HepG2 (cell line): Measurements from ENCODE around the gene HOXA5. TPM values are rescaled to one million over a fixed set of nuclear protein-coding genes. Genes with fewer than 3 reads are reported as not detected.

Experiments
- ATAC-seq: fragments of 200-7000 bp; cut with Tn5 transposase; 3 replicates; pipeline ENCODE4 v1.9.1; 2020; ENCODE audit warnings: mild to moderate bottlenecking, moderate library complexity
- BruUV-seq: library from RNA; stranded (reverse); fragments of 400-500 nt; replicated peaks from 2 replicates; lab custom pipeline; 2021; lab: Mats Ljungman, UMichigan
- CTCF ChIA-PET: fragments of 300-600 bp; formaldehyde crosslinking; extraction: SDS; loops from one replicate; lab custom pipeline; 2021; ENCODE audit warnings: low total read pairs, inconsistent platforms, low intra/inter-chr PET ratio; lab: Yijun Ruan, JAX
- POLR2A ChIA-PET: fragments of 350-600 bp; sonication (Branson Sonifier 250); formaldehyde crosslinking; loops from one replicate; lab custom pipeline; 2020; ENCODE audit warnings: antibody characterized with exemption, inconsistent platforms; lab: Yijun Ruan, JAX
- DNase-seq: peaks from one replicate; pipeline ENCODE4 v3.0.0-alpha.2; 2015; ENCODE audit warnings: low spot score
- FAIRE-seq: peaks from 3 replicates; lab custom pipeline; 2011; peaks lifted over from hg19 to GRCh38; lab: Jason Lieb, UNC
- H2AFZ ChIP-seq: one replicate; pipeline ENCODE4 v1.6.1; 2011; ENCODE audit warnings: low read length, inconsistent platforms
- H3K27ac ChIP-seq: fragments of 300-600 bp; 3 replicates; pipeline ENCODE4 v1.8.0; 2011; ENCODE audit warnings: mixed run types, mild to moderate bottlenecking, mixed read lengths, low read length, inconsistent platforms; ENCODE audit not compliant: insufficient read depth; ENCODE audit errors: extremely low read length
- H3K27me3 ChIP-seq, 2 experiments: fragments of 200-600 bp in 1 of 2; 2 replicates in 1 of 2; 3 replicates in 1 of 2; pipeline versions ENCODE4 v1.6.0 to v1.8.0; 2011; ENCODE audit warnings: low read length in 2 of 2, mild to moderate bottlenecking in 2 of 2, moderate library complexity in 2 of 2, inconsistent platforms in 1 of 2; ENCODE audit not compliant: insufficient read depth in 2 of 2, control insufficient read depth in 1 of 2
- H3K36me3 ChIP-seq, 2 experiments: fragments of 200-600 bp in 1 of 2; replicated peaks in 1 of 2; 2 replicates in 1 of 2; 3 replicates in 1 of 2; pipeline versions ENCODE4 v1.5.1 to v1.8.0; 2011; ENCODE audit warnings: low read length in 2 of 2, inconsistent platforms in 1 of 2; ENCODE audit not compliant: insufficient read depth in 2 of 2, control insufficient read depth in 1 of 2
- H3K4me1 ChIP-seq: 2 replicates; pipeline ENCODE4 v1.5.1; 2012; ENCODE audit warnings: low read length, inconsistent platforms; ENCODE audit not compliant: insufficient read depth
- H3K4me2 ChIP-seq: 2 replicates; pipeline ENCODE4 v1.6.0; 2011; ENCODE audit warnings: low read depth, low read length, inconsistent platforms
- H3K4me3 ChIP-seq, 3 experiments: fragments of 200-600 bp in 1 of 3; sonication (generic), shearing (Covaris generic) in 1 of 3; replicated peaks in 1 of 3; 2 replicates each; pipeline ENCODE4 v1.5.1; 2011 to 2016; ENCODE audit warnings: low read length in 3 of 3, inconsistent platforms in 2 of 3, low read depth in 2 of 3, mild to moderate bottlenecking in 2 of 3, control low read depth in 1 of 3, mixed read lengths in 1 of 3; ENCODE audit not compliant: insufficient read depth in 1 of 3
- H3K79me2 ChIP-seq: one replicate; pipeline ENCODE4 v1.6.1; 2011; ENCODE audit warnings: low read length, inconsistent platforms; ENCODE audit not compliant: insufficient read depth
- H3K9ac ChIP-seq: 2 replicates; pipeline ENCODE4 v1.6.0; 2011; ENCODE audit warnings: mild to moderate bottlenecking, low read depth, low read length, inconsistent platforms; ENCODE audit not compliant: insufficient read depth
- H3K9me3 ChIP-seq: 2 replicates; pipeline ENCODE4 v1.5.1; 2012; ENCODE audit warnings: mild to moderate bottlenecking, low read length
- H4K20me1 ChIP-seq: 2 replicates; pipeline ENCODE4 v1.6.0; 2011; ENCODE audit warnings: inconsistent platforms, mild to moderate bottlenecking, low read length, moderate library complexity; ENCODE audit not compliant: insufficient read depth
- BHLHE40 ChIP-seq: IDR thresholded peaks from 2 replicates; pipeline ENCODE4 v1.6.1; 2011; ENCODE audit warnings: low read length, improper control_type of control experiment
- EZH2 ChIP-seq: conservative IDR thresholded peaks from 2 replicates; pipeline ENCODE4 v1.6.1; 2012; ENCODE audit warnings: mild to moderate bottlenecking, low read depth, low read length, moderate library complexity
- FLYWCH1 ChIP-seq: sonication (generic); formaldehyde crosslinking; IDR thresholded peaks from 2 replicates; pipeline ENCODE4 v1.8.1; 2023; ENCODE audit warnings: mild to moderate bottlenecking, missing genetic modification reagents
- FOXA1 ChIP-seq, 2 experiments: fragments of 450-650 bp in 1 of 2; sonication (generic) in 1 of 2; formaldehyde crosslinking in 1 of 2; IDR thresholded peaks; 2 replicates each; pipeline versions ENCODE4 v1.4.0 to v1.6.1; 2016 to 2020; ENCODE audit warnings: missing genetic modification reagents in 1 of 2
- HMGA1 ChIP-seq: sonication (generic); formaldehyde crosslinking; conservative IDR thresholded peaks from 2 replicates; pipeline ENCODE4 v1.4.0; 2020; ENCODE audit warnings: missing genetic modification reagents
- HOXA3 ChIP-seq: sonication (generic); formaldehyde crosslinking; IDR thresholded peaks from 2 replicates; pipeline ENCODE4 v1.5.0; 2020; ENCODE audit warnings: missing genetic modification reagents
- IRF9 ChIP-seq: sonication (generic); formaldehyde crosslinking; IDR thresholded peaks from 2 replicates; pipeline ENCODE4 v1.8.0; 2022; ENCODE audit warnings: missing genetic modification reagents, mild to moderate bottlenecking, borderline replicate concordance
- KDM1A ChIP-seq: IDR thresholded peaks from 2 replicates; pipeline ENCODE4 v1.6.1; 2016; ENCODE audit warnings: missing compliant biosample characterization
- POGK ChIP-seq: sonication (generic); formaldehyde crosslinking; conservative IDR thresholded peaks from 2 replicates; pipeline ENCODE4 v1.8.0; 2022; ENCODE audit warnings: mild to moderate bottlenecking, moderate library complexity, missing genetic modification reagents
- RARG ChIP-seq: sonication (generic); formaldehyde crosslinking; IDR thresholded peaks from 2 replicates; pipeline ENCODE4 v1.4.0; 2020; ENCODE audit warnings: low read depth, mild to moderate bottlenecking, missing genetic modification reagents
- TFDP1 ChIP-seq: IDR thresholded peaks from 2 replicates; pipeline ENCODE4 v1.6.1; 2016; ENCODE audit warnings: missing compliant biosample characterization, missing genetic modification reagents, borderline replicate concordance
- TGIF2 ChIP-seq: IDR thresholded peaks from 2 replicates; pipeline ENCODE4 v1.6.1; 2016; ENCODE audit warnings: control low read depth, missing compliant biosample characterization
- XRCC5 ChIP-seq: fragments of 200-400 bp; formaldehyde crosslinking; optimal IDR thresholded peaks from 2 replicates; pipeline ENCODE3; 2017; ENCODE audit warnings: mild to moderate bottlenecking, low read length
- ZNF143 ChIP-seq: sonication (generic); formaldehyde crosslinking; IDR thresholded peaks from 2 replicates; pipeline ENCODE4 v1.4.0; 2020; ENCODE audit warnings: missing genetic modification reagents
- ZNF382 ChIP-seq: sonication (generic); formaldehyde crosslinking; IDR thresholded peaks from 2 replicates; pipeline ENCODE4 v1.5.0; 2020; ENCODE audit warnings: missing genetic modification reagents, mild to moderate bottlenecking, borderline replicate concordance
- ZNF543 ChIP-seq: sonication (generic); formaldehyde crosslinking; IDR thresholded peaks from 2 replicates; pipeline ENCODE4 v1.4.0; 2020; ENCODE audit warnings: mild to moderate bottlenecking, missing genetic modification reagents
- WGBS: methylation state at CpG from one replicate; pipeline ENCODE4 v1.1.6; 2017; ENCODE audit warnings: low lambda C conversion rate; 5-methylcytosine and 5-hydroxymethylcytosine counted together
- in situ Hi-C: cut with HindIII; loops from 2 replicates; pipeline ENCODE4 v1.10.0; 2017; ENCODE audit warnings: low pct_unique_long_range_greater_than_20kb; ENCODE audit not compliant: extremely low pct_ligation_motif_present
- intact Hi-C: fragments of 100-400 bp; cut with micrococcal nuclease; formaldehyde crosslinking; loops from one replicate; pipeline ENCODE4 v1.10.0; 2022; ENCODE audit not compliant: unreplicated experiment
- polyA plus RNA-seq, 8 experiments: library from polyadenylated mRNA; depleted of rRNA in 3 of 8; stranded (reverse) in 7 of 8; unstranded in 1 of 8; fragments of >200 nt; fragmentation: Illumina TruSeq in 4 of 8; extraction: Trizol in 4 of 8; gene quantifications; 2 replicates each; pipeline versions ENCODE4 v1.2.1 to v1.2.3, GENCODE V29; 2011 to 2016; ENCODE audit warnings: low read depth in 4 of 8, missing spikeins in 1 of 8, mixed read lengths in 1 of 8; ENCODE audit not compliant: insufficient read depth in 1 of 8
- total RNA-seq, 5 experiments: library from RNA; depleted of rRNA; stranded (reverse); fragments of >200 nt; fragmentation: Illumina TruSeq; extraction: Trizol; gene quantifications; 2 replicates each; pipeline ENCODE4 v1.2.3, GENCODE V29; 2016; ENCODE audit warnings: low read depth in 1 of 5
- TF ChIP-seq, protein P1 (sequence below): sonication (generic); formaldehyde crosslinking; IDR thresholded peaks from 2 replicates; pipeline ENCODE4 v1.8.0; 2022; ENCODE audit warnings: low read depth, missing genetic modification reagents
- TF ChIP-seq, protein P2 (sequence below): sonication (generic); formaldehyde crosslinking; IDR thresholded peaks from 2 replicates; pipeline ENCODE4 v1.8.1; 2023; ENCODE audit warnings: mild to moderate bottlenecking, moderate library complexity, missing genetic modification reagents

Gene HOXA5
- total and polyA plus RNA-seq, 2 of the 13 experiments (the other 11 are each of a cell fraction or from before 2014, with no cell fraction given), result 3.2 to 3.6 TPM

DNA sequence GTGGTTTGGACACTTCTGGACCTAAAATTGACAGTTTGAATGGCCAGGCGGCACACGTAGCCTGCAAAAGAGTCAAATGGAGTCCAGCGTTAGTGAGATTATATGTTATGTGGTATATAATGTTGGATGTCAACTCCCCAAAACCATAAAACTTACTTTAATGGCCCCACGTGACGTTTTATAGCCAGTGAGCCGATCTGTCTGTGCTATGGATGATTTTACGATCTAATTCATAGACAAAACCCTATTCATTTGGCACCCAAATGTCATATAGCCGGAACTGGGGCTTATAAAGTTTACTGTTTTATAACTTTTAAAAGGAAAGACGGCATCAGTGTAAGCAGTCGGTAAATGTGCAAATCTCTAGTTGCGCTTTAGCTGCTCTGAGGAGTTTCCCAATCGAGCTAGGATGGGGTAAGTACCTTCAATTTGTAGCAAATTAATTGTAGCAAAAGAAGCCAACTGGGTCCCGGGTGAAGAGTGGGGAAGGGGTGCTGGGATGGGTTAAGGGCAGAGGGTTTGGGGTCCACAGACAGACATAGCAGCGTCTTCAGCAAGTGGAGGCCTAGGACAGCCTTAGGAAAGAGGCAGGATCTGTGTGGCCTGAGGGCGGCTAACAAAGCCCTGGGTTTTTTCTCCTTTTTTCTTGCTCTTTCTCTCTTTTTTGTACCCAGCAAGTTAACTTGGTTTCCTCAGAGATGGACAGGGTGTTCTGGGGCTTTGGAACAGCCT, 3.2 kb downstream of the HOXA5 start:
- Histone ChIP-seq H3K4me1 (peaks cover 27% of the 10 kb centered on the region), H3K9me3 (no peaks in the 10 kb centered on the region), H3K27ac (no peak overlapping the region), H2AFZ (no peak overlapping the region), H3K27me3 (no peaks in the 10 kb centered on the region), H3K36me3 (no peaks in the 10 kb centered on the region; a peak in 2 of 5 replicates), H3K4me2 (no peak overlapping the region)
- FAIRE-seq, result no peak
- in situ Hi-C loops, result no loop called here
- 96% methylated on average over 15 of the region's 15 CpGs for WGBS
- no peak for TF ChIP-seq EZH2
- no peak for TF ChIP-seq RARG (CRISPR knock-in tag)
- TF ChIP-seq XRCC5, result no peak
- TF ChIP-seq ZNF382 (CRISPR knock-in tag), result no peak
- TF ChIP-seq KDM1A (CRISPR knock-in tag), result no peak
- no peak for TF ChIP-seq HOXA3 (CRISPR knock-in tag)
- TF ChIP-seq POGK (CRISPR knock-in tag), result no peak
- TF ChIP-seq TGIF2 (CRISPR knock-in tag), result no peak
- no peak for TF ChIP-seq ZNF543
- TF ChIP-seq ZNF143 (CRISPR knock-in tag), result no peak
- no peak for TF ChIP-seq FLYWCH1 (CRISPR knock-in tag)
- no peak for TF ChIP-seq FOXA1 (IDR thresholded peaks at IDR 0.05)
- no peak for TF ChIP-seq FOXA1 (CRISPR knock-in tag; IDR thresholded peaks at IDR 0.05)
- TF ChIP-seq HMGA1, result no peak
- no peak for TF ChIP-seq IRF9 (CRISPR knock-in tag)
- TF ChIP-seq, protein P1, sequence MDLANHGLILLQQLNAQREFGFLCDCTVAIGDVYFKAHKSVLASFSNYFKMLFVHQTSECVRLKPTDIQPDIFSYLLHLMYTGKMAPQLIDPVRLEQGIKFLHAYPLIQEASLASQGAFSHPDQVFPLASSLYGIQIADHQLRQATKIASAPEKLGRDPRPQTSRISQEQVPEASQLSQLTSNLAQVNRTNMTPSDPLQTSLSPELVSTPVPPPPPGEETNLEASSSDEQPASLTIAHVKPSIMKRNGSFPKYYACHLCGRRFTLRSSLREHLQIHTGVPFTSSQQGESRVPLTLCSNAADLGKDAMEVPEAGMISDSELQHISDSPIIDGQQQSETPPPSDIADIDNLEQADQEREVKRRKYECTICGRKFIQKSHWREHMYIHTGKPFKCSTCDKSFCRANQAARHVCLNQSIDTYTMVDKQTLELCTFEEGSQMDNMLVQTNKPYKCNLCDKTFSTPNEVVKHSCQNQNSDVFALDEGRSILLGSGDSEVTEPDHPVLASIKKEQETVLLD (CRISPR knock-in tag), result no peak
- TF ChIP-seq, protein P2, sequence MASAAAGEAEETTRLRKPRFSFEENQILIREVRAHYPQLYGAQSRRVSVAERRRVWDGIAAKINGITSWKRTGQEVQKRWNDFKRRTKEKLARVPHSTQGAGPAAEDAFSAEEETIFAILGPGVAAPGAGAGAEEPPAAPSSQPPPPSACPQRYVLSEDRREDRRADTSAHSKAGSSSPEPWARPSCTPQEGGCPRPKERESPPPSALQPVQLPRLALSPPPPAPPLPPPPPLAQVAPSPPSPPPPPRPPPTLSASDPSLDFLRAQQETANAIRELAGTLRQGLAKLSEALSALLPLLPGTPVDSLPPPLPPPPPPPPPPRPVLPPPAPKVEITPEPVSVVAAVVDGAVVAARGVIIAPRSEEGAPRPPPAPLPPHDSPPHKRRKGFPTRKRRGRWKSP, result no peak
- TF ChIP-seq TFDP1, result no peak
- no peak for TF ChIP-seq BHLHE40
- TF ChIP-seq, all 625 proteins: peak for 0
- no TSS peak for BruUV-seq
- DNase-seq, result no peak
- ChIA-PET POLR2A (interaction anchor here (2.7 kb wide), 1 partner anchor 18 kb away, joined by 13 read pairs; no protein-coding TSS in a partner anchor), CTCF (no interaction called here)
- no peak for ATAC-seq
- Histone ChIP-seq H3K79me2 (no peaks in the 10 kb centered on the region), H3K4me3 (no peak overlapping the region), H4K20me1 (no peaks in the 10 kb centered on the region), H3K9ac (no peak overlapping the region)
- intact Hi-C loops, result loop anchor here (5.0 kb wide), 1 partner anchor 763 kb away; no protein-coding TSS in a partner anchor
